Keratinocyte (primary cell): ENCODE results near the gene ZKSCAN1. TPM values are rescaled to one million over a fixed set of nuclear protein-coding genes. Genes with fewer than 3 reads are reported as not detected.

Experiments
- DNase-seq: peaks from one replicate; pipeline ENCODE4 v3.0.0-alpha.2; 2011; ENCODE audit warnings: low read depth, missing footprints, low spot score
- FAIRE-seq: peaks from 2 replicates; lab custom pipeline; 2011; peaks lifted over from hg19 to GRCh38; lab: Jason Lieb, UNC
- H2AFZ ChIP-seq: 2 replicates; pipeline ENCODE4 v1.6.0; 2012; ENCODE audit warnings: low read length, control low read depth, inconsistent platforms; ENCODE audit not compliant: control insufficient read depth
- H3K27ac ChIP-seq: 2 replicates; pipeline ENCODE4 v1.5.1; 2011; ENCODE audit warnings: low read length; ENCODE audit not compliant: control insufficient read depth, insufficient read depth
- H3K27me3 ChIP-seq: 3 replicates; pipeline ENCODE4 v1.6.0; 2011; ENCODE audit warnings: low read length; ENCODE audit not compliant: control insufficient read depth, insufficient read depth; ENCODE audit errors: extremely low read depth
- H3K36me3 ChIP-seq, 2 experiments: 2 replicates in 1 of 2; 3 replicates in 1 of 2; pipeline ENCODE4 v1.5.1; 2011; ENCODE audit warnings: low read length in 2 of 2, mild to moderate bottlenecking in 1 of 2; ENCODE audit not compliant: control insufficient read depth in 2 of 2, insufficient read depth in 2 of 2; ENCODE audit errors: extremely low read depth in 1 of 2
- H3K4me1 ChIP-seq: 3 replicates; pipeline ENCODE4 v1.5.1; 2011; ENCODE audit warnings: low read length; ENCODE audit not compliant: control insufficient read depth, insufficient read depth; ENCODE audit errors: extremely low read depth
- H3K4me2 ChIP-seq: 3 replicates; pipeline ENCODE4 v1.6.0; 2011; ENCODE audit warnings: low read depth, low read length; ENCODE audit not compliant: control insufficient read depth, insufficient read depth; ENCODE audit errors: extremely low read depth
- H3K4me3 ChIP-seq, 3 experiments: fragments of 200-600 bp in 1 of 3; sonication (generic) in 1 of 3; 2 replicates in 2 of 3; 3 replicates in 1 of 3; pipeline ENCODE4 v1.5.1; 2011 to 2016; ENCODE audit warnings: low read length in 3 of 3, mild to moderate bottlenecking in 3 of 3, control low read depth in 2 of 3, inconsistent platforms in 1 of 3, low read depth in 1 of 3, mixed read lengths in 1 of 3, mixed run types in 1 of 3, moderate library complexity in 1 of 3; ENCODE audit not compliant: control insufficient read depth in 2 of 3, insufficient read depth in 2 of 3; ENCODE audit errors: extremely low read depth in 1 of 3
- H3K79me2 ChIP-seq: 2 replicates; pipeline ENCODE4 v1.6.0; 2012; ENCODE audit warnings: low read length; ENCODE audit not compliant: control insufficient read depth, insufficient read depth
- H3K9ac ChIP-seq: 3 replicates; pipeline ENCODE4 v1.6.0; 2011; ENCODE audit warnings: low read length; ENCODE audit not compliant: control insufficient read depth, insufficient read depth; ENCODE audit errors: extremely low read depth
- H3K9me1 ChIP-seq: 3 replicates; pipeline ENCODE4 v1.6.0; 2011; ENCODE audit warnings: low read length; ENCODE audit not compliant: control insufficient read depth, insufficient read depth; ENCODE audit errors: extremely low read depth
- H3K9me3 ChIP-seq: 2 replicates; pipeline ENCODE4 v1.5.1; 2012; ENCODE audit warnings: low read depth, low read length; ENCODE audit not compliant: control insufficient read depth
- H4K20me1 ChIP-seq: 3 replicates; pipeline ENCODE4 v1.6.0; 2011; ENCODE audit warnings: low read length; ENCODE audit not compliant: control insufficient read depth, insufficient read depth; ENCODE audit errors: extremely low read depth
- EZH2 ChIP-seq: IDR thresholded peaks from one replicate; pipeline ENCODE4 v1.6.1; 2012; ENCODE audit warnings: inconsistent platforms, mild to moderate bottlenecking, low read length, moderate library complexity
- dilution Hi-C: fragments of 300-500 bp; cut with MboI; formaldehyde crosslinking; loops from one replicate; pipeline ENCODE4 v1.7.0; 2020; ENCODE audit warnings: low sequenced_read_pairs; ENCODE audit not compliant: extremely low pct_ligation_motif_present
- polyA plus RNA-seq, 5 experiments: library from polyadenylated mRNA; depleted of rRNA in 3 of 5; stranded (reverse) in 3 of 5; stranded (forward) in 1 of 5; unstranded in 1 of 5; fragments of >200 nt; gene quantifications; 1 replicate in 1 of 5; 2 replicates in 3 of 5; 3 replicates in 1 of 5; pipeline versions ENCODE4 v1.2.1 to v1.2.3, GENCODE V29; 2011 to 2012; ENCODE audit warnings: missing spikeins in 2 of 5, low read depth in 1 of 5, low replicate concordance in 1 of 5
- TF ChIP-seq, protein P1 (sequence below), 3 experiments: IDR thresholded peaks in 1 of 3; conservative IDR thresholded peaks in 1 of 3; optimal IDR thresholded peaks in 1 of 3; 2 replicates in 2 of 3; 3 replicates in 1 of 3; pipeline versions ENCODE3 to v1.5.1; 2011; ENCODE audit warnings: low read length in 3 of 3, mild to moderate bottlenecking in 3 of 3, moderate library complexity in 2 of 3, control low read depth in 1 of 3, inconsistent platforms in 1 of 3; ENCODE audit not compliant: insufficient read depth in 2 of 3; ENCODE audit errors: extremely low read depth in 1 of 3

ZKSCAN1 gene
- polyA plus RNA-seq, 1 donor (not counting 4 experiments of a cell fraction or from before 2014, with no cell fraction given): 24.7 TPM

DNA sequence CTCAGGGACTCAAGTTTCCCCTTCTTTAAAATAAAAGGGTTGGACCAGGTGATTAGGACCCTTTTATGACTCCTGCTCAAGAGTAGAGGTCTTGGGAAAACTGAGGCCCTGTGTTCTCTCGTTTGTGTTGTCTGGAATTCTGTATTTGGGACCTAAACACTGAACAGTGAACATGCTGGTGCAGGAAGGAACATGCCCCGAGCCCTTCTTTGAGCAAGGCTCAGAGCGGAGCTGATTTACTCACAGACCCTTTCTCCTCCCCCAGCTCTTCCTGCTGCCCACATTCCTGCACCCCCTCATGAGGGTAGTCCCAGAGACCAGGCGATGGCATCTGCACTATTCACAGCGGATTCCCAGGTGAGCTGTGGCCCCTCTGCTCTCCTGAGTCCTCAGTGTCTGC is 14.2 kb downstream of the ZKSCAN1 start:
- peak overlapping the region; percentile 7 for H3K4me2 ChIP-seq
- no peak for TF ChIP-seq EZH2
- TF ChIP-seq, protein P1, sequence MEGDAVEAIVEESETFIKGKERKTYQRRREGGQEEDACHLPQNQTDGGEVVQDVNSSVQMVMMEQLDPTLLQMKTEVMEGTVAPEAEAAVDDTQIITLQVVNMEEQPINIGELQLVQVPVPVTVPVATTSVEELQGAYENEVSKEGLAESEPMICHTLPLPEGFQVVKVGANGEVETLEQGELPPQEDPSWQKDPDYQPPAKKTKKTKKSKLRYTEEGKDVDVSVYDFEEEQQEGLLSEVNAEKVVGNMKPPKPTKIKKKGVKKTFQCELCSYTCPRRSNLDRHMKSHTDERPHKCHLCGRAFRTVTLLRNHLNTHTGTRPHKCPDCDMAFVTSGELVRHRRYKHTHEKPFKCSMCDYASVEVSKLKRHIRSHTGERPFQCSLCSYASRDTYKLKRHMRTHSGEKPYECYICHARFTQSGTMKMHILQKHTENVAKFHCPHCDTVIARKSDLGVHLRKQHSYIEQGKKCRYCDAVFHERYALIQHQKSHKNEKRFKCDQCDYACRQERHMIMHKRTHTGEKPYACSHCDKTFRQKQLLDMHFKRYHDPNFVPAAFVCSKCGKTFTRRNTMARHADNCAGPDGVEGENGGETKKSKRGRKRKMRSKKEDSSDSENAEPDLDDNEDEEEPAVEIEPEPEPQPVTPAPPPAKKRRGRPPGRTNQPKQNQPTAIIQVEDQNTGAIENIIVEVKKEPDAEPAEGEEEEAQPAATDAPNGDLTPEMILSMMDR (optimal IDR thresholded peaks at IDR 0.05 in 1 of 3, IDR thresholded peaks at IDR 0.05 in 1 of 3, conservative IDR thresholded peaks at IDR 0.05 in 1 of 3; ENCODE audit: extremely low read depth in 1 of 3, insufficient read depth in 2 of 3, low read length in 3 of 3): no peak
- H2AFZ ChIP-seq: no peak overlapping the region
- H3K27ac ChIP-seq: peak overlapping the region; percentile 37
- no peaks in the 10 kb centered on the region for H3K27me3 ChIP-seq
- H3K9me1 ChIP-seq: no peaks in the 10 kb centered on the region
- peaks cover 2% of the 10 kb centered on the region for H3K79me2 ChIP-seq
- FAIRE-seq (peak; percentile 34), DNase-seq (no peak)
- H3K36me3 ChIP-seq: peaks cover 38 to 39% of the 10 kb centered on the region in 2 experiments
- dilution Hi-C loops: no loop called here
- H3K9me3 ChIP-seq: no peaks in the 10 kb centered on the region
- no peak overlapping the region for H3K4me3 ChIP-seq
- H3K9ac ChIP-seq: peak overlapping the region; percentile 24
- H4K20me1 ChIP-seq: no peaks in the 10 kb centered on the region
- H3K4me1 ChIP-seq: peaks cover 34% of the 10 kb centered on the region

DNA sequence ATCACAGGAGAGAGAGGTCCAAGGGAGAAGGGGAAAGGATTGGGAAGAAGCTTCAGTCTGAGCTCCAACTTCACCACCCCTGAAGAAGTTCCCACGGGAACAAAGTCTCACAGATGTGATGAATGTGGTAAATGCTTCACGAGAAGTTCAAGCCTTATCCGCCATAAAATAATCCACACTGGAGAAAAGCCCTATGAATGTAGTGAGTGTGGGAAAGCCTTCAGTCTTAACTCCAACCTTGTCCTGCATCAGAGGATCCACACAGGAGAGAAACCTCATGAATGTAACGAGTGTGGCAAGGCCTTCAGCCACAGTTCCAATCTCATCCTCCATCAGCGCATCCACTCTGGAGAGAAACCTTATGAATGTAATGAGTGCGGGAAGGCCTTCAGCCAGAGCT is 18.1 kb downstream of the ZKSCAN1 start:
- no peak for TF ChIP-seq EZH2
- TF ChIP-seq, protein P1 (optimal IDR thresholded peaks at IDR 0.05 in 1 of 3, IDR thresholded peaks at IDR 0.05 in 1 of 3, conservative IDR thresholded peaks at IDR 0.05 in 1 of 3; ENCODE audit: extremely low read depth in 1 of 3, insufficient read depth in 2 of 3, low read length in 3 of 3): no peak
- Histone ChIP-seq H3K4me3 (no peak overlapping the region), H3K9ac (no peak overlapping the region), H3K4me2 (no peak overlapping the region), H3K9me3 (no peaks in the 10 kb centered on the region), H3K79me2 (peaks cover 4% of the 10 kb centered on the region), H2AFZ (no peak overlapping the region), H3K27me3 (no peaks in the 10 kb centered on the region), H3K27ac (no peak overlapping the region), H3K36me3 (peaks cover 39 to 44% of the 10 kb centered on the region in 2 experiments), H4K20me1 (no peaks in the 10 kb centered on the region), H3K4me1 (peaks cover 14% of the 10 kb centered on the region), H3K9me1 (no peaks in the 10 kb centered on the region)
- no peak for DNase-seq
- FAIRE-seq: no peak
- dilution Hi-C loops: no loop called here
